HCEC 1CT (cell line): ENCODE results near the gene CACNB3.
"Not testable (repeated sequence)": the region's sequence is repeated elsewhere in the genome, so short reads cannot be mapped to it uniquely, and the experiment has no call there.

Experiments
- DNase-seq: peaks from one replicate; pipeline ENCODE4 v3.0.0-alpha.2; 2017

The CACNB3 gene

DNA sequence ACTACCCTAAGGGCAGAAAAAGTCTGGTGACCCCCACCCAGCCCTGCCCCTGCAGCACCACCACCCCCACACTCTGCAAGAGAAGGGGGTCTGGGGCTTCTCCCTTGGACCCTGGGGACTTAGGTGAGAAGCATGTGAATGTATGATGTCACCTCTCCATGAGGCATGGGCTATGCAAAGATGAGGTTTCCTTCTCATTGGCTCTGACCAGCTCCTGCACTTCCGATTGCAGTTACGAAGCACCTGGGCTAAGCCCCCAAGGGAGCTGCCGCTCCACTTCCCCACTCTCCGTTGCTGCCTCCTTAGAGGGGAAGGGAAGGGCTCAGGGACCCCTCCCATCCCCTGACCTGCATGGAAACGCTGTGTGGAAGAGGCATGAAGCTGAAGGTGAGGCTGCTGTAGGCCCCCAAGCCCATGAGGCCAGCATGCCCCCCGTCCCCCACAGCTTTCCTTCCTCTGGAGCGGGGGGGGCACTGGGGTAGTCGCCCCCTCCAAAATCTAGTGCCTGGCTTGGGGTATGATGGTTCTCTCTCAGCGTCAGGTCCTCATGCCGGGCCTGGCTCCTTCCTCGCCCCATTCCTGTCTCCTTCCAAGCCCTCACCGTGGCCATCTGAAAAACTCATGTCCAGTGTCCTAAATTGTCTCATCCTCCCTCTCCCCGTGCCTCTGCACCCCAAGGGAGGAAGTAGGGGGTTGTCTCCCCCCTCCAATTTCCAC, 39.1 kb downstream of the CACNB3 start:
- DNase-seq, result no peak

DNA sequence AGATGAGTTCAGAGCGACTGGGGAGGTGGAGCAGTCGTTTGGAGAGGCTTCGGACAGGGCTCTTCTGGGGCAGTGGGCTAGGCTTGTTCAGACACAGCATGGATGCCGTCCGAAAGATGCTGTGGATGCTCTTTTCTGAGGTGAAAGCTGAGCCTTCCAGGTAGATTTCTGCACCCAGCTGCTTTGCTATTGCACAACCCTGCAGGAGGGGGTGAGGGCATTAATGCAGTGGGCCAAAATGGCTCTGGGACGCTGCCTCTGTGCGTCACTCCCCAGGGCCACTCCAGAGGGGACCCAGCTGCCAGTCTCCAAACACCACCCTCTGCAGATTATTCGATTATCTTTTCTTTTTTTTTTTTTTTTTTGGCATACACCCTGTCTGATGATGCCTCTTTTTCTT, 39.7 kb downstream of the CACNB3 start:
- DNase-seq, result no peak

DNA sequence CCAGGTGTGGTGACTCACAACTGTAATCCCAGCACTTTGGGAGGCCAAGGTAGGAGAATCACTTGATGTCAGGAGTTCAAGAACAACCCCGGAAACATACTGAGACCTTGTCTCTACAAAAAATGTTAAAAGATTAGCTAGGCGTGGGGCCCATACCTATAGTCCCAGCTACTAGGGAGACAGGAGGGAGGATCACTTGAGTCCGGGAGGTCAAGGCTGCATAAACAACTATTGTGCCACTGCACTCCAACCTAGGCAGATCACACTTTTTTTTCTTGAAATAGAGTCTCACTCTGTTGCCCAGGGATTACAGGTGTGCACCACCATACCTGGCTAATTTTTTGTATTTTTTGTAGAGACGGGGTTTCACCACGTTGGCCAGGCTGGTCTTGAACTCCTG, 41.3 kb downstream of the CACNB3 start:
- no peak for DNase-seq

DNA sequence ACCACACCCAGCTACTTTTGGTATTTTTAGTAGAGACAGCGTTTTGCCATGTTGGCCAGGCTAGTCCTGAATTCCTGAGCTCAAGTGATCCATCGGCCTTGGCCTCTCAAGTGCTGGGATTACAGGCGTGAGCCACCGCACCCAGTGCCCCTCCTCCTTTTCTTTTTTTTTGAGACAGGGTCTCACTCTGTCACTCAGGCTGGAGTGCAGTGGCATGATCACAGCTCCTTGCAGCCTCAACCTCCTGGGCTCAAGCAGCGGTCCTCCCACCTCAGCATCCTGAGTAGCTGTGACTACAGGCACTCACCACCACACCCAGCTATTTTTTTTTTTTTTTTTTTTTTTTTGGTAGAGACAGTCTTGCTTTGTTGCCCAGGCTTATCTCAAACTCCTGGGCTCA, 41.9 kb downstream of the CACNB3 start:
- DNase-seq, result not testable (repeated sequence)

DNA sequence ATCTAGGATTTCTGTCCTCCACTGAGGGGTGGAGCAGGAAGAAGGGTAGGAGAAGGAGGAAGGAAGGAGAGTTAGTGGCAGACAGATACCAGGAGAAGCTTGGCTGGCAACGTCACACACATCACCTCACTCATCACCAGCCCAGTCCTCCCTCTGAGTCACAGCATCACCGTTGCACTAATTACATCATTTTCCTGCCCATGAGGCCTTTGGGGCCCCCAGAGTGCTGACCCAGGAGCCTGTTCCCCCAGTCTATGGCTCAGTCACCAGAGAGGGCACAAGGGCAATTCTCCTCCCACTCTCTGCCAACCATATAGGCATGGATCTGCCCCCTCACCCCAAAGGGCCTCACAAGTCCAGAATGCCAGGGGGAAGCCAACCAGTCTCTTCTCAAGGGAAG, 42.8 kb downstream of the CACNB3 start:
- no peak for DNase-seq

DNA sequence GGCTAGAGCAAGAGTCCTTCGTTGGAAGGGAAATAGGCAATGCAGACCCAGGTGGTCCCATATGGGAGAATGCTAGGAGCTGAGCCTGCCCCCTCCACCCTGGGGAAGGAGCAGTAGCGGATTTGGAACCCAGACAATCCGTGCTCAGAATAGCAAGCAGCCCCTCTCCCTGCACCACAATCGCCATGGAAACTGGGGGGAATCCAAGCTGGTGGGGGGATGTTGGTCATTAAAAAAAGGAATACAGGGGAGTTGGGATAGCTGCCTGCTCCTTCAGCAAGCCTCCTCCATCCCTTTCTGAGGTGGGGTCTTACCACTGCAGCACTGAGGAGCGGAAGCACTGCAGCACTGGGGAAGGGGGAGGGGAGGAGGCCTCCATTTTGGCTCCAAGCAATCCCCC, 44.5 kb downstream of the CACNB3 start:
- no peak for DNase-seq

DNA sequence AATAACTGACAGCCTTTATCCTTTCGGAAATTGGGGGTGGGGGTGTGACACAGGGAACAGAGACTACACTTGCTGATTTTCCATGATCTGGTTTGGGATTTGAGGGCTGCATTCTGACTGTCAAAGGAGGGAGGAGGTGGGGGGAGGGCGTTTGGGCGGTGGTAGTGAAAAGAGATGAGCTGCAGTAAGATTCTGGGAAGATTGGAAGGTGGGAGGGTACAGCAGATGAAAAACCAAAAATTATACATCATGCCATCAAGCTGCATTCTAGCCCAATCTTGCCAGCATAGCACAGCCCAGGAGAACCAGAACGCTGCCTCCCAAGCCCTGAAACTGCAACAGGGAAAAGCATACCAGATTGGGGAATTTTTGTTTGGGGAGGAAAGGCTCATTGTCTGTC, 45.0 kb downstream of the CACNB3 start:
- no peak for DNase-seq

DNA sequence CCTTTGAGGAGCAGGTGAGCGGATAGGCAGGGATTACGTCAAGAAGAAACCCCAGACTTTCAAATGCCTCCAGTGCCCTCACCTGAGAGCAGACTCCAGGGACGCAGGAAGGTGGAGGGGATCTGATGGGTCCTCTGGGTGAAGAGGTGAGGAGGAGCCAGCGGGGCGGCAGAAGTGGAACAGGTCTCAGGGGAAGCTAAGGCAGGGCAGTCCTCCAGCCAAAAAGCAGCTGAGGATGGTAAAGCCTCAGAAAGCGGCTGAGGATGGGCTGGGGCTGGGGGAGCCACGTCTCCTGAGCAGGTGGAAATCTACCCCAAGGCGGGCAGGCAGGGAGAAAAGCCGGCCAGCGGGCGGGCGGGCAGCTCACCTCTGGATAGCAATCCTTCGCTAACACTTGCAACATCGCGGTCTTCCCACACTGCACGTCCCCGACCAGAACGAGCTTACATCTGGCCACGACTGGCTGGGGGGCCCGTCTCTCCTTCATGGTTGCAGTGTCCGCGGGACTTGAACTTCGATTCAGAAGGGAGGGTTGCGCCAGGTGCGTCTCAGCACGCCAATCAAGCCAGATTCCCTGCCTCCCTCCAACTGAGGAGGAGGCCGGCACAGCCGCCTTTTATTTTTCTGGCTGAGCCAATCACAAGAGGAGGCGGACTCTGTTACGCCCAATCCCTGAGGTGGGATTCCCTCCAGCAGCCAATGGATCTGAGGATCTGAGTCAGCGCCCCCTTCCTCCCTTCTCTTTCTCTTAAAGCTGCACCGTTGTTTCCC, 47.2 kb downstream of the CACNB3 start, which contains the start of gene RND1:
Gene RND1 (minus strand): TSS at position 590 of the 771 bp plus-strand sequence. CDS start 103 bp downstream, at position 487.
- DNase-seq, result peak; percentile 82

DNA sequence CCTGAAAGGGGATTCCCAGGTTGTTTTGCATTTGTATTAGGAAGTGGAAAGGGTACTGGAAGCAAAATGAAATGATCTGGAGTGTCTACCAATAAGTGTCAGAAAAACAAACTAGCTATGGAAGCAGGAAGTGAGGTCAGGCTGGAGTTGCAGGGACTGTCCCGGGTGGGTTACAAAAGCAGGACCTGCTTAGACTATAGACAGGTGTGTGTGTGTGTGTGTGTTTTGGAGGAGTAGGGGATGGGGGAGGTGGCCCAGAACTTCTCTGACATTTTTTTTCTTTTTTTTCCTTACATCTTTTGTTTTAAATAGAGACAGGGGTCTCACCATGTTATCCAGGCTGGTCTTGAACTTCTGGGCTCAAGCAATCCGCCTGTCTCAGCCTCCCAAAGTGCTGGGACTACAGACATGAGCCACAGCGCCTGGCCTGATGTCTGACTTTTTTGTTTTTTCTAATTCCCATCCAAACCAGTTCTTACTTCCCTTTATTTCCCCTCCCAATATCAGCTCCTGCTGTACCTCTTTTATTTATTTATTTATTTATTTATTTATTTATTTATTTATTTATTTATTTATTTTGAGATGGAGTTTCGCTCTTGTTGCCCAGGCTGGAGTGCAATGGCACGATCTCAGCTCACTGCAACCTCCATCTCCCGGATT, 47.9 kb downstream of the CACNB3 start:
- DNase-seq, result no peak

DNA sequence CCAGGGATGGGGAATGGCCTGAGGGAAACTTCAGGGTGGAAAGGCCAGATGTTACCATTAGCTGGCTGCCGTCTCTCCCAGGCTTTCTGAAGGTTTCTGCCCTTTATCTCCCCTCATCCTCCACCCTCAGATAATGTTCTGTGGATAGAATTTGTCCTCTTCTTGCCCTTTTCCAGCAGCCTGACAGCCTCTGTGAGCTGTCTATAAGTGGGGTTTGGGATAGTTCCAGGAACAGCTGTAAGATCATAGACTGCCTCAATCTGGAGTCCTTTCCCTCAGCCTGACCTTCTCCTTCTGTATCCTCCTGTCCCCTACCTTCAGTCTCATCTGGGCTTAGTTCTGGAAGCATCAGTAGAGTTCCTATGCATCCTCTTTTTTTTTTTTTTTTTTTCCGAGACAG, 50.2 kb downstream of the CACNB3 start:
- DNase-seq, result no peak

DNA sequence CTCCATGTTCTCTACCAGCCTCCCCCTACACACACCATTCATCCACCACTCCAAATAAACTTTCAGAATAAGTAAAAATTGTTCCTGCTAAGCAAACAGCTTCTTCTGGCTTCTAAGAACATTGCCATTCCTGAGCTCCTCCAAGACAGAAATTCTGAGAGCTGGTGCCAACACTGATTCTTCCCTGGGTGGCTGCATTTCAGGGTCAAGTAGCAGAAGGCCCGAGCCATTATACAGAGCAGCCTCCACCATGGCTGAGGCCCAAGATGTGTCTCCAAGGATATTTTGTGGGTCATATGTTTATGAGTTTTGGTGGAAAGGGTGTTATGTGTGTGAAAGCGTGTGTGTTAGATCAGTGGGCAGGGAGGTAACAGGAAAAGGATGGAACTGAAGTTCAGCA, 50.9 kb downstream of the CACNB3 start:
- no peak for DNase-seq

DNA sequence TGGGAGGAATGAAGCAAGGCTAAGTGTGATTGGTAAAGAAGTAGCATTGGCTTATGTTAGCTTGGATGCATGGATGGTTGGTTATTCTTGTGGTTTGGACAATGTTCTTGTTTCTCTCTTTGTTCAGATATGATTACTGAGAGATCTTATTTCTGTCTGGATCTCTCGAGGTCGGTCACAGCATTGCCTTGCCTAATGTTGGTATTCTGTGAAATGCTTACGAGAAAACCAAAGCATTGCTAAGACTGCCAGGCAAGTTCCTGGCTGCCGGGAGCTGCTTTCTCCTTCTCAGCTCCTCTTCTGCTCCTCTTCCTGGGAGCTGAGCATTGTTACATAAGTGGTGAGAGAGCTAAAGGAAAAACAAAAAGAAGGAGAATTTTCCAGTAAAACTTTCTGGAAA, 54.8 kb downstream of the CACNB3 start:
- no peak for DNase-seq

DNA sequence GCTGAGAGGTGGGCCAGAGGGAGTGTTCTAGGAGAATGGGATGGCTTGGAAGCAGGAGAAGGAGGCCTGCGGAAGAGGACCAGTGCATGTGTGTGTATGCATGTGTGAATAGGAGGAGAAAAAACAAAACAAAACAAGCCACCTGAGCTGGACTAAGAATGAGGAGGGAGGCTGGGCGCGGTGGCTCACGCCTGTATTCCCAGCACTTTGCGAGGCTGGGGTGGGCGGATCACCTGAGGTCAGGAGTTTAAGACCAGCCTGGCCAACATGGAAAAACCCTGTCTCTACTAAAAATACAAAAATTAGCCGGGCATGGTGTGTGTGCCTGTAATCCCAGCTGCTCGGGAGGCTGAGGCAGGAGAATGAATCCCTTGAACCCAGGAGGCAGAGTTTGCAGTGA, 55.2 kb downstream of the CACNB3 start:
- not testable (repeated sequence) for DNase-seq

DNA sequence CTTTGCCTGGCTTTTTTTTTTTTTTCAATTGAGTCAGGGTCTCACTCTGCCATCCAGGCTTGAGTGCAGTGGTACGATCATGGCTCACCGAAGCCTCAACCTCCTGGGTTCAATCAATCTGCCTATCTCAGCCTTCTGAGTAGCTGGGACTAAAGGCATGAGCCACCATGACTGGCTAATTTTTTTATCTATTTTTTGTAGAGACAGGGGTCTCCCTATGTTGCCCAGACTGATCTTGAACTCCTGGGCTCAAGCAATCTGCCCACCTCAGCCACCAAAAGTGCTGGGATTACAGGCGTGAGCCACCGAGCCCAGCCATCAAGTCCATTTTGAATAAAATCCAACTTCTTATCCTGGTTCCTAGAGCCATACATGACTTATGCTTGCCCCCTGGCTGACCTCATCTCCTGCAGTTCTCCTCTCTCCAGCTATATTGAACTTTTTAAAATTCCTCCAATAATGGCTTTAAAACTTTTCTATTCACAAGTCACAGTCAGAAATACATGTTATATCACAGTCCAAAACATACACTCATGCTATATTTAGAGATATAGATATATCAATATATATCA, 57.7 kb downstream of the CACNB3 start:
- no peak for DNase-seq
